Measurements from ENCODE around the gene DPP10. TPM values are rescaled to one million over a fixed set of nuclear protein-coding genes. Genes with fewer than 3 reads are reported as not detected.

Gene DPP10
- total RNA-seq, 1 donor from 2014 or later = not detected

DNA sequence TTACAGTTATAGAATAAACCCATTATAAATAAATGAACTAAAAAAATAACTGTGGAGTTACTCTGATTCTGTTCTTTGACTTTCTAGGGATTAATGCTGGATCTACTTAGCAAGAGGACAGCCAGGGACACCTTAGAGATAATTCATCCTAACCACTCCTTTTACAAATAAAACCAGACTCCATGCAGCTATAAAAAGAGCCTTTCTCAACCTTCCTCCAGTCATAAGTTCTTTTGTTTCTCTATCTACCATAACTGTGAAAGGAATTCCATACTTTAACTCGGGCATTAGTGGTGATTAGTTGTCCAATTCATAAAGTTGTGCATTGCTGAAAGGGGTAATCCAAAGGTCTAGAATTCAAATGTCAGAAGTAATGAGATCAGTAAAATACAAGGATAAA is 682.4 kb downstream of the DPP10 start:
- no peak overlapping the region for H3K27ac Mint-ChIP-seq
- no peaks in the 10 kb centered on the region for H3K36me3 Mint-ChIP-seq (ENCODE audit: low read depth)
- H3K9me3 Mint-ChIP-seq = no peaks in the 10 kb centered on the region
- no peaks in the 10 kb centered on the region for H3K27me3 Mint-ChIP-seq (ENCODE audit: insufficient read depth)
- DNase-seq (ENCODE audit: low spot score) = no peak
- intact Hi-C loops (cut with micrococcal nuclease) = no loop called here
- no peaks in the 10 kb centered on the region for H3K4me1 Mint-ChIP-seq (ENCODE audit: low read depth)
- H3K4me3 Mint-ChIP-seq = no peak overlapping the region

DNA sequence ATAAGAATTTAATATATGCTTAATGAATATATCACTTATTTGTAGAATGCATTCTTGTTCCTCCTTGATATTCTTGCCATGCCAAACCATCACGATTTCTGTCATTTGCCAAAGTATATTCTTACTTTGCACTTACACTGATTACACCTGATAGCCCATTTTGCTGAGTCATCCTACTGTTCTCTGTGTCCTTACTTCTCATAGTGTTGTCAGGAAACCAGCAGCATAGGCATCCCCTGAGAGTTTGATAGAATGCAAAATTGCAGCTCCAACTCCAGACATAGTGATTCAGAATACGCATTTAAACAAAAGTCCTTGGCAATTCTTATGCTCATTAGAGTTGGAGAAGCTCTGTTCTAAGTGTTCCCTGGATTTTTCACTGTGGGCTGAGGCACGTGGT is 687.1 kb downstream of the DPP10 start:
- Mint-ChIP-seq H3K27me3 (ENCODE audit: insufficient read depth) (no peaks in the 10 kb centered on the region), H3K36me3 (ENCODE audit: low read depth) (no peaks in the 10 kb centered on the region), H3K27ac (no peak overlapping the region), H3K4me1 (ENCODE audit: low read depth) (no peaks in the 10 kb centered on the region), H3K9me3 (peaks cover 3% of the 10 kb centered on the region), H3K4me3 (no peak overlapping the region)
- intact Hi-C loops (cut with micrococcal nuclease) = no loop called here
- no peak for DNase-seq (ENCODE audit: low spot score)

DNA sequence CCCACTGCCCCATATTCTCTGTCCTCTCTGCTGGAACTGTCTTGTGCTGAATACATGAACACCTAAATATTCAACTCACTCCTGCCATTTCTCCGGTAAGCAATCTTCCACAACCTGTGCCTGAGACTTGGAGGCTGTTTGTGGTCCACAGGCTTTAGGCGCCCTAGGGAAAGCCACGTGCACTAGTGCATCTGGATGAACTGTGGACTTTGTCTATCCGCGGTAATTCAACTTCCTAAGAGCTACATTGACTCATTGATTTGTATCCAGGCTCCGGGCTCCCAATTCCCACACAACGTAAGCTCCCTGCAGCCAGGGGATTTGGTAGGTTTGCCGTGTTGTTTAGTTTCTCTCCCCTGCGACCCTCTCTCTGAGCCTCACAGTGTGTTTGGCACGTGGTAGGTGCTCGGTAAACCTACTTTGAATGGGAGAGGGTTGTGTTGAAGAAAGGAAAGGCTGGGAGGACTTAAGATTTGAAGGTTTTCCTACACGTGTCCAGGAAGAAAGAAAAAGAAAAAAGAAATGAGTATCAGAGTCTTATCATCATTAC is 718.2 kb downstream of the DPP10 start:
- H3K9me3 Mint-ChIP-seq = no peaks in the 10 kb centered on the region
- peaks cover 19% of the 10 kb centered on the region for H3K27me3 Mint-ChIP-seq (ENCODE audit: insufficient read depth)
- no peak for DNase-seq (ENCODE audit: low spot score)
- intact Hi-C loops (cut with micrococcal nuclease) = no loop called here
- no peaks in the 10 kb centered on the region for H3K36me3 Mint-ChIP-seq (ENCODE audit: low read depth)
- H3K27ac Mint-ChIP-seq = no peak overlapping the region
- no peaks in the 10 kb centered on the region for H3K4me1 Mint-ChIP-seq (ENCODE audit: low read depth)
- H3K4me3 Mint-ChIP-seq = no peak overlapping the region

DNA sequence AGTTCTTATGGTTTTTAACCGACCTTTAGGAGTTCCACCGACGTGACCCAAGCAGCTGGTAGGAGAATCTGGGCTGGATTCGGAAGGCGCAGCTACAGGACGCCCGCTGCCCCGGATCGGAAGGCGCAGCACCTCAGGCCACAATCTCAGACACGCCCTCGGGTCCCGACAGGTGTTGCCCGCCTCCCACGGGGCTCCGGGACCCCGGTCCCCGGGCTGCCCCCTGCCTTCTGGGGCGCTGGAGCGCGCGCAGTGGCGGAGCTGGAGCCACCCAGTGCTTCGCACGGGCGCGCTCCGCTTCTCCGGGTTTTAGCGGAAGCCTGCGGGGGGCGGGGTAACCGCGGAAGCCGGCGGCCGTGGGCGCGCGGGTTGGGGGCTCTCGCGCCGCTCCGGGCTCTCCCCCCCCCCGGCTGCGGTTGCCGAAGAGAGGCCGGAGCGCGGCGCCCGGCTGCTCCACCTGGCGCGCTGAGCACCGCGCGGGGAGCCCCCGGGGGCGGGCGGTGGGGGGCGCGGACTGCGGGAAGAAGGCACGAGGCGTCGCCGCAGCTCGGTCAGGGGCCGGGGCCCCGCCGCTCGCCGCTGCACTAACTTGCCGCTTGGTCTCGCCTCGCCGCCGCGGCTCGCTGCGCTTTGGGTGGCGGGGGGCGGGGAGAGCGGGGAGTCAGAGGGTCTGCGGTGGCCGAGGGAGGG is 718.8 kb downstream of the DPP10 start:
- Mint-ChIP-seq H3K4me3 (no peak overlapping the region), H3K27ac (no peak overlapping the region), H3K36me3 (ENCODE audit: low read depth) (no peaks in the 10 kb centered on the region), H3K27me3 (ENCODE audit: insufficient read depth) (peaks cover 19% of the 10 kb centered on the region), H3K9me3 (no peaks in the 10 kb centered on the region), H3K4me1 (ENCODE audit: low read depth) (no peaks in the 10 kb centered on the region)
- intact Hi-C loops (cut with micrococcal nuclease) = no loop called here
- DNase-seq (ENCODE audit: low spot score) = no peak

DNA sequence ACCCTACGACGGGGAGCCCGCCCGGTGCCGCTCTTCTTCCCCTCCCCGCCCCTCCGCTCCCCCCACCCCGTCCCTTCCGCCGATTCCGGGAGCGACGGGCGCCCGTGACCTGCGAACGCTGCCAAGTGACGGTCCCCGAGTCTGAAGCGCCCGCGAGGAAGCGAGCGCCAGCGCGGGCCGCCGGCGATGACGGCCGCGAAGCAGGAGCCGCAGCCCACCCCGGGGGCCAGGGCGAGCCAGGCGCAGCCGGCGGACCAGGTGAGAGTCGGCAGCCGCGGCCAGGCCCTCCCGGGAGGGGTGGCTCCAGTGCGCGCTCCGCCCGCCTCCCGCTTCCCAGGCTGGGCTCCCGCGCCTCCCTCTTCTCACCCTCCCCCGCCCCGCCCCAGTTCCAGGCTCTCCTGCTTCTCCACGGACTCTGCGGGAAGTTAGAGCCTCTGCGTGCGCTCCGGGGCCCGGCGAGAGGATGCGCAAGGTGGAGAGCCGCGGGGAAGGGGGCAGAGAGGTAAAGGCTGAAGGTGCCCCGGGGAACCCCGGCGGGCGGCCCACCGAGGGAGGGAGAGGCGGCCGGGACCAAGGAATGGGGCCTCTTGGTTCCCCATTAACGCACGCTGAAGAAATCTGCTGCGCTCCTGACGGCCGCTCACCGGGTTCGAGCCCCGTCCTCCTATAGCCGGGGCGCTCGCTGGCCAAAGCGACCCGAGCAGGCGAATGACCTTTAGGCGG is 719.5 kb downstream of the DPP10 start:
- DNase-seq (ENCODE audit: low spot score) = no peak
- Mint-ChIP-seq H3K27me3 (ENCODE audit: insufficient read depth) (peaks cover 19% of the 10 kb centered on the region), H3K9me3 (no peaks in the 10 kb centered on the region), H3K4me1 (ENCODE audit: low read depth) (no peaks in the 10 kb centered on the region), H3K27ac (no peak overlapping the region), H3K36me3 (ENCODE audit: low read depth) (no peaks in the 10 kb centered on the region), H3K4me3 (no peak overlapping the region)
- intact Hi-C loops (cut with micrococcal nuclease) = no loop called here

DNA sequence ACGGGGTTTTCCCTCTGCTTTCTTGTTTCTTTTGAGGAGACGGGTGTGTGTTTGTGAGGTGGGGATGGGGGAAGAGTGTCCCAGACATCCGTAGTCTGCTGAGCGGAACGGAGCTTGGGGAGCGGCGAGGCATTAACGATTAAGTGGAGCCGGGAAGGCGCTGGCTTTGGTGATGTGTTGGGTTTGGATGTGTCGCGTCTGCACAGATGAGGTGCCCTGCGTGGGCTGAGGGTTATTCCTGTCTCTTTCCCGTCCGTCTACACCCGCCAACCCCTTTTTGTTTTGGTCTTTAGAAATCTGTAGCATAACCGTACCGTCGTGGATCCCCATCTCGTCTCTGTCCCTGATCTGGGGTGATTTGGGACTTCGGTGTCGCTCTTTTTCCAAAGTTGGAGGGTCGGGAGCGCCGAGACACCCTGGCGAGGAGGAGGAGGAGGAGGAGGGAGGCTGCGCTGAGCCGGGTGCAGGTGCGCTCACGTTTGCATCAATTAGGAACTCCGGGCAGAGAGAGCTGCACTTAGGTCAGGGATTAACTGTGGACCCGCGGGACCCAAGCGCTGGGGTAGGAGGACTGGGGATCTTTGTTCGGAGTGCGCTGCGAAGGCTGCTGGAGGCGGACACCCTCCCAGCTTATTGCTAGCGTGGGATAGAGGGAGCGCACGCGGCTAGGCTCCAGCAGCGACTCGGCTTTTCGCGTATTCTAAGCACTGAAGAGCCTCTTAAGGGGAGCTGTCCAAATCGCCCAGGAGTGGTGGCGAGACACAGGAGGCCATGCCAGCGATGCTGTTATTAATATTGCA is 720.3 kb downstream of the DPP10 start:
- no peak for DNase-seq (ENCODE audit: low spot score)
- no peaks in the 10 kb centered on the region for H3K4me1 Mint-ChIP-seq (ENCODE audit: low read depth)
- no peaks in the 10 kb centered on the region for H3K36me3 Mint-ChIP-seq (ENCODE audit: low read depth)
- H3K27me3 Mint-ChIP-seq (ENCODE audit: insufficient read depth) = peaks cover 19% of the 10 kb centered on the region
- intact Hi-C loops (cut with micrococcal nuclease) = no loop called here
- no peak overlapping the region for H3K4me3 Mint-ChIP-seq
- H3K27ac Mint-ChIP-seq = no peak overlapping the region
- no peaks in the 10 kb centered on the region for H3K9me3 Mint-ChIP-seq

DNA sequence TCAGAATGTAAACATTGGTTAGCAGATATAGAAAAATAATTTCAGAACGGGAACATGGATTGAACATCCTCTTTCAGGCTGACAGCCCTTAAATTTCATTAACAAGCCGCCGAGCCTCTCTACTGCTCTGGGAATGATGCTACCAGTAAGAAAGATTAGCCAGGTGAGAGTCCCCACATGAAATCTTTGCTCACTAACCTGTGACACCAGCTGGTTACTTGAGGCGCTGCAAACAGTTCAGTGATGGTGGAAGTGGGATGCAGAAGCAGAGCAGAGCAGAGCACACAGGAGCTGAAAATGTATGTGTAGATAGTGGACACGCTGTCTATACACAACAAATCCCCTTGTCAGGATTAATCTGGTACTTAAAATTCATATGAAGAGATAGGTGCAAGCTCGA is 721.1 kb downstream of the DPP10 start:
- Mint-ChIP-seq H3K9me3 (no peaks in the 10 kb centered on the region), H3K27ac (no peak overlapping the region), H3K4me1 (ENCODE audit: low read depth) (no peaks in the 10 kb centered on the region), H3K4me3 (no peak overlapping the region), H3K36me3 (ENCODE audit: low read depth) (no peaks in the 10 kb centered on the region), H3K27me3 (ENCODE audit: insufficient read depth) (peaks cover 19% of the 10 kb centered on the region)
- DNase-seq (ENCODE audit: low spot score) = no peak
- intact Hi-C loops (cut with micrococcal nuclease) = no loop called here

DNA sequence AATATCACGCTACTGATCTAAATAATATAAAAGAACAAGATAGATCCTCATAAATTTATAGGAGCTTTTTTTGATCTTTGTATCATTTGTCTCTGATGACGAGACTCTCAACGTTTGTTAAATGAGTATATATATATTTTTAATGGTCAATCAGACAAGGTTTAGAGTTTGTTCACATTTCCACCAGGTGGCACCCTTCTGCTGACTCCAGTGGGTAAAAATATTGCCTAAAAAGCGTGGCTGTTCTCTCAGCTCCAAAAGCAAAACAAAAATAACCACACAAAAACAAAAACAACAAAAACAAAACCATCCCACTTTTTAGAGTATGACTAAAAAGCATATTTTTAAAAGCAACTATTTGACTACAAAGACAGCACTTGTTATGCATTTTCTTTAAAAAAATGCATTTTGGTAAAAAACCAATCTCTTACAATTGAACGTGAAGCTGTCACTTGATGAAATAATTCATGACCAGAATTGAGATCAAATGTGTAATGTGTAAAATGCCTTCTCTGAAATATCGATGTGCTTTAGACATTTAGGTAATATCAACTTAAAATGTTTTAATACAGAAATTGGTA is 723.2 kb downstream of the DPP10 start:
- Mint-ChIP-seq H3K36me3 (ENCODE audit: low read depth) (no peaks in the 10 kb centered on the region), H3K4me1 (ENCODE audit: low read depth) (no peaks in the 10 kb centered on the region), H3K4me3 (no peak overlapping the region), H3K9me3 (no peaks in the 10 kb centered on the region), H3K27ac (no peak overlapping the region), H3K27me3 (ENCODE audit: insufficient read depth) (peaks cover 17% of the 10 kb centered on the region)
- DNase-seq (ENCODE audit: low spot score) = no peak
- intact Hi-C loops (cut with micrococcal nuclease) = no loop called here

DNA sequence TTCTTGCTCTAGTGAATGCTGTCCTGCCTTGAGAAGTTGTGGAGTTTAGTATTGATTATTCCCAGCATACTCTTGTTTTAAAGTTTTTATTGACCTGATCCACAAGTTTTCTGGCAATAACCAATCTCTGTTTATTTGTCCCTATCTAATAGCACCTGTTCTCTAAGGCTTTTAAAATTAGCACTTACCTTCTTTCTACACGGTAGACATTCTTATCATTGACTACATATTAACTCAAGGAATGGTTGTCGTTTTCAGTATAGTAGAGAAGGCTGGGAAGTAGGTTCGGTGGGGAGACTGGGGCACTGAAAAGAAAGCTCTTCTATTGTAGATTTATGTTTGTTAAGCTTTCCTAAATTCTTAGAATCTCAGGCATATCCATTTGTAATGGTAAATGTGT is 726.0 kb downstream of the DPP10 start:
- intact Hi-C loops (cut with micrococcal nuclease) = no loop called here
- Mint-ChIP-seq H3K27ac (no peak overlapping the region), H3K9me3 (no peaks in the 10 kb centered on the region), H3K27me3 (ENCODE audit: insufficient read depth) (peaks cover under 1% of the 10 kb centered on the region), H3K36me3 (ENCODE audit: low read depth) (no peaks in the 10 kb centered on the region), H3K4me3 (no peak overlapping the region), H3K4me1 (ENCODE audit: low read depth) (no peaks in the 10 kb centered on the region)
- DNase-seq (ENCODE audit: low spot score) = no peak

DNA sequence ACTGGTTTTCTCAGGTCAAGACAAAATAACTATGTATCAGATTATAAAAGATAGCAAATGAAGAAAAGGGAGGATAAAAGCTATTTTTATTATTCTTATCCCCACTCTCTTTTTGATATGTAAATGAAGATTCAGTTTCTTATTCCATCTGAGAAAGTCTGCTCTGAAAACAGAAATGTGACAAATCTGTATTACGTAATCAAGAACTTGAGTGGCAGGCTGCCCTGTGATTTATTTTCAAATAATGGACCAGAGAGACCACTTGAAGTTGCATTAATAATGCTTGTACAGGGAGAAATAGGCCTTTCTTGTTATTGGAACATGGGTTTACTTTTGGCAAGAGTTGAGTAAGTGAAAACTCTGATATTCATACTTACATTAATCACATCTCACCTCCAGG is 727.4 kb downstream of the DPP10 start:
- intact Hi-C loops (cut with micrococcal nuclease) = no loop called here
- no peaks in the 10 kb centered on the region for H3K4me1 Mint-ChIP-seq (ENCODE audit: low read depth)

DNA sequence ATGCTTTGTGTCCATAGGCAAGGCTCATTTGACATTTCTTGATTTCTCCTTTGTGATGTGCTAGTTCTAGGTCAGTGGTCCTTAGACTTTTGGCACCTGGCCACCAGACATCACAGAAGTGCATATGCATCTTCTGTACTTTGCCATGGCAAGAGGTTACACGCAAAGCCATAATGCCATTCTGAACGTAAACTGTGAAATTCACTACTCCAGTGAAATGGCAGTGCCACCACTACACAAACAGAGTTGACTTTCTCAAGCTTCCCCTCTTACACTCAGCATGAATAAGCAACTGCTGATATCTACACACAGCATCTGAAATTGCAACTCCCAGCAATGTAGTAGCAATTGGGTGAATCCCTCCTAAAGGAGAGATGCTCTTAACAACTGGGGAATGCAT is 729.3 kb downstream of the DPP10 start:
- no peak overlapping the region for H3K27ac Mint-ChIP-seq
- no peak for DNase-seq (ENCODE audit: low spot score)
- intact Hi-C loops (cut with micrococcal nuclease) = no loop called here
- no peaks in the 10 kb centered on the region for H3K4me1 Mint-ChIP-seq (ENCODE audit: low read depth)
- H3K27me3 Mint-ChIP-seq (ENCODE audit: insufficient read depth) = no peaks in the 10 kb centered on the region
- H3K36me3 Mint-ChIP-seq (ENCODE audit: low read depth) = no peaks in the 10 kb centered on the region
- no peak overlapping the region for H3K4me3 Mint-ChIP-seq
- H3K9me3 Mint-ChIP-seq = no peaks in the 10 kb centered on the region

More for the DNA sequence above, 727.4 kb downstream of the DPP10 start:
- Mint-ChIP-seq H3K36me3 (ENCODE audit: low read depth) (no peaks in the 10 kb centered on the region), H3K27me3 (ENCODE audit: insufficient read depth) (no peaks in the 10 kb centered on the region), H3K4me3 (no peak overlapping the region), H3K9me3 (no peaks in the 10 kb centered on the region), H3K27ac (no peak overlapping the region)
- DNase-seq (ENCODE audit: low spot score) = no peak

DNA sequence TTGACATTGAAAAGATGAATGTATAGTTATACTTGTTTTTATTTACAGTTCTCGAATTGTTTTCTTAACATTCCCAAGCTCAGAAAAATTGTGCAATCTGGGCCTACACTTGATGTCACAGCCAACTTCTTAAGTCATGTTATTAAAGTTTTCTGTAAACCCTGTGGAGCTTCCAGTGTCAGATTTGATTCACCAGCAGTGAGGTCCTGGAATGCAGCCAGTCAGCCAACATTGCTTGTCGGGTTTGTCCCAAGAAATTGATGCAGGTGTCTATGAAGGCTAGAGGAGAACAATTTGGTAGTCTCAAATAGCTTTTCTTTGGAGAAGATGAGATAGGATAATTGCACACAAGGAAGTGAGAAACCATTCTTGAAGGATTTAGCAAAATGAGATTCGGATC is 732.2 kb downstream of the DPP10 start:
- DNase-seq (ENCODE audit: low spot score) = no peak
- Mint-ChIP-seq H3K27me3 (ENCODE audit: insufficient read depth) (no peaks in the 10 kb centered on the region), H3K4me3 (no peak overlapping the region), H3K4me1 (ENCODE audit: low read depth) (no peaks in the 10 kb centered on the region), H3K36me3 (ENCODE audit: low read depth) (no peaks in the 10 kb centered on the region), H3K9me3 (no peaks in the 10 kb centered on the region), H3K27ac (no peak overlapping the region)
- intact Hi-C loops (cut with micrococcal nuclease) = no loop called here

DNA sequence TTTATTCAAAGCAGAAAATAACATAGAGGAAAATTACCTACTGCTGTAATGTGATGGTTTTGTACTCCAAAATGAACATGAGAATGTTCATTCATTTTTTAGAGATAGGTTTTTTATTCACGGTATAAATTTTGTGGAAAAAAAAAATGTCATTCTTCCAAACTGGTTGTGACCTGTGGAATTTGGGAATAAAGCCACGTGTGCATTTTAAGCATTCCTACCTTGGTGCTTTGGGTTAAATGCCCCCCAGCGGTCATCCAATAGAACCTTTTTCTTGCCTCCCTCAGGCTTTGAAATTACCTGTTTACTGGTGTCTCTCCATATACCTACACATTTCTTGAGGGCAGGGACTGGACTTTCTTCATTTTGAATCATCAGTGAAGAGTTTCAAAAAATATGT is 740.7 kb downstream of the DPP10 start:
- Mint-ChIP-seq H3K27me3 (ENCODE audit: insufficient read depth) (no peaks in the 10 kb centered on the region), H3K4me1 (ENCODE audit: low read depth) (no peaks in the 10 kb centered on the region), H3K9me3 (peaks cover 3% of the 10 kb centered on the region), H3K4me3 (no peak overlapping the region), H3K36me3 (ENCODE audit: low read depth) (no peaks in the 10 kb centered on the region), H3K27ac (no peak overlapping the region)
- DNase-seq (ENCODE audit: low spot score) = no peak
- intact Hi-C loops (cut with micrococcal nuclease) = no loop called here

Measured in activated T-helper 1 cell treated with anti-CD3 and anti-CD28 coated beads, Interleukin-12 subunit alpha, Interleukin-12 subunit beta, Interleukin-2, Interleukin-4 antibody, amounts not matched to agents 30 ng/mL and 10 ng/mL and 1 ng/mL, durations not matched to agents 14 hours and 24 hours and 36 hours (primary cell).